Measurements from ENCODE around the gene CAST. TPM values are rescaled to one million over a fixed set of nuclear protein-coding genes. Genes with fewer than 3 reads are reported as not detected.

CAST gene
- total RNA-seq, 2 experiments from 2014 or later, result 165 to 174 TPM

DNA sequence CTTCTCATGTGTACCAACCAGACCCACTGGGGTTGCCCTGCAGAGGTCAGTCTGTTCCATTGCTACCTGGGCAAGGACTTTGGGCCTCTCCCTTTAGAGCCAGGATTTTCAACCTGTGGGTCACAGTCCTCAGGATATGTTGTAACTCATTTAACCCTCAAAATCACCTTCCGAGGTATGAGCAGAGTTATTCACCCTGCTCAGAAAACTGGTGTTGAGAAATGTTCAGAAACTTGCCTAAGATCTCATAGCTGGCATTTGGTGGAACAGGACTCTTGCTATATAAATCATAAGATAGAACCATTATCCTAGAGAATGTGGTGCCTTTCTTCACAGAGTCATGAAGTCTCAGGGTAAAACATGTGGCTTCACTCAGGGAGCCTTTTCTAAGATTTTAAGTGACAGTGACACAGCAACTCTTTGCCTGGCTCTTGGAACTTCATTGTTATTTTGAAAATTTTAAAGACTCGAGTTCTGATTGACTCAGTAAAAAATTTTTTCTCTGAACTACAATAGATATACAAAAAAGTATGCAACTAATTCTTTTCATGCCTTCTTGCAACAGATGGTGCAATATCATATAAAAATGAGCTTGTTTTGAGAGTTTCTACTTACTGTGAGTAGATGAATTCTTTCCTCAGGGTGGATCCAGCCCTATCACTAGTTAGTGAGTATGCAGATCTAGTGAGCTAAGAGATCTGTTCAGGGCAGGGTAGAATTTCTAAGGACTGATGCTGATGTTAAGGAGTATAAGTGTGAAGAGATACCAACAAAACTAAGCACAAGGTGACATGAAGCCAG is 29.5 kb downstream of the CAST start:
- peaks cover 6% of the 10 kb centered on the region for H3K36me3 Mint-ChIP-seq

DNA sequence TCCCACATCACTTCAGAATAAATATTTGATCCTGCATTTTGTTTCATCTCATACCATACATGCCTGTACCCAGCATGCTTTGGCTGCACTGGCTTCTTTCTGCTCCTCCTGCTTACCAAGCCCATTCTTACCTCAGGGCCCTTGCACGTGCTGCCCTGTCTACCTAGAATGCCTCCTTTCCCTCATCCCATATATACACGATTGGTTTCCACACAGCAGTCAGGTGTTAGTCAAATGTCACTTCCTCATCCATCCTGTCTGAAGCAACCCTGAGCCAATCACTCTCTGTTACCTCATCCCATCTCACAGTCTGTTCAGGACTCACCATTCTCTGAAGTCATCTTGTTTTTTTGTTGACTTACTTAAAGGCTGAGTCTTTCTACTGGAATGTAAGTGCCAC is 30.3 kb downstream of the CAST start:
- POLR2A ChIA-PET, result no interaction called here
- H3K4me3 Mint-ChIP-seq, result no peak overlapping the region
- no peak overlapping the region for H3K27ac Mint-ChIP-seq
- no peaks in the 10 kb centered on the region for H3K27me3 Mint-ChIP-seq
- H3K9me3 Mint-ChIP-seq, result no peaks in the 10 kb centered on the region
- ATAC-seq (ENCODE audit: low read depth) (no peak), DNase-seq (no peak)
- peaks cover 3% of the 10 kb centered on the region for H3K4me1 Mint-ChIP-seq
- peaks cover 10% of the 10 kb centered on the region for H3K36me3 Mint-ChIP-seq

More for the DNA sequence above, 29.5 kb downstream of the CAST start:
- POLR2A ChIA-PET, result no interaction called here
- Mint-ChIP-seq H3K4me1 (peaks cover 8% of the 10 kb centered on the region), H3K4me3 (no peak overlapping the region), H3K9me3 (no peaks in the 10 kb centered on the region), H3K27ac (no peak overlapping the region), H3K27me3 (no peaks in the 10 kb centered on the region)
- ATAC-seq (ENCODE audit: low read depth) (no peak), DNase-seq (no peak)

DNA sequence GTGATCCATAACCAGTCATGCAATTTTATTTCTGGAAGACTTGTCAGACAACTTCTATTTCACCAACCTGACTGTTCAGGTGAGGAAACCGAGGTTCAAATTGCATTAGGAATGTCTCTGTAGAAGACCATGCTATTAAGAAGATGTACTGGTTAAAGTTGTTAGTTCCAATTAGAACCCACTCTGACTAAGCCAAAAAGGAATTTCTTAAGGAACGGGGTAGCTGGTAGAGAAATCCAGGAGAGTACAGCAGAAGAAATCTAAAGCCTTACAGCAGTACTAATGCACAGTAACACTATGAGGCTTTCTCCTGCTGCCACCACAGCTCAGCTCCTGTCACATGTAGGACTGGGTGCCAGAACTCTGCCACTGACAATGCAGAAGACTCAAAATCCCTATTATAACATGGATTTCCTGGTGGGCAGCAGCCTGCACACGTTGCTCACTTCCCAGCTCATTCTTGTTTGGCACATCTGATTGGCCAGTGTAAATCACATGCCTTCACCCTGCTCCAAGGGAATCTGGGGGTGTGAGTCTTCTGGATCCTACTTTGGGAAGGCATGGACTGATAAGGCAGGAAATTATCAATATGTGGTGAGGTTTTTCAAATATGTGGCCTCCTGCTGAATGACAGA is 37.1 kb downstream of the CAST start:
- peaks cover 8% of the 10 kb centered on the region for H3K36me3 Mint-ChIP-seq
- no peak overlapping the region for H3K27ac Mint-ChIP-seq
- no peaks in the 10 kb centered on the region for H3K9me3 Mint-ChIP-seq
- DNase-seq, result no peak
- H3K27me3 Mint-ChIP-seq, result no peaks in the 10 kb centered on the region
- ATAC-seq (ENCODE audit: low read depth), result no peak
- POLR2A ChIA-PET, result no interaction called here
- H3K4me1 Mint-ChIP-seq, result peaks cover 13% of the 10 kb centered on the region
- no peak overlapping the region for H3K4me3 Mint-ChIP-seq

DNA sequence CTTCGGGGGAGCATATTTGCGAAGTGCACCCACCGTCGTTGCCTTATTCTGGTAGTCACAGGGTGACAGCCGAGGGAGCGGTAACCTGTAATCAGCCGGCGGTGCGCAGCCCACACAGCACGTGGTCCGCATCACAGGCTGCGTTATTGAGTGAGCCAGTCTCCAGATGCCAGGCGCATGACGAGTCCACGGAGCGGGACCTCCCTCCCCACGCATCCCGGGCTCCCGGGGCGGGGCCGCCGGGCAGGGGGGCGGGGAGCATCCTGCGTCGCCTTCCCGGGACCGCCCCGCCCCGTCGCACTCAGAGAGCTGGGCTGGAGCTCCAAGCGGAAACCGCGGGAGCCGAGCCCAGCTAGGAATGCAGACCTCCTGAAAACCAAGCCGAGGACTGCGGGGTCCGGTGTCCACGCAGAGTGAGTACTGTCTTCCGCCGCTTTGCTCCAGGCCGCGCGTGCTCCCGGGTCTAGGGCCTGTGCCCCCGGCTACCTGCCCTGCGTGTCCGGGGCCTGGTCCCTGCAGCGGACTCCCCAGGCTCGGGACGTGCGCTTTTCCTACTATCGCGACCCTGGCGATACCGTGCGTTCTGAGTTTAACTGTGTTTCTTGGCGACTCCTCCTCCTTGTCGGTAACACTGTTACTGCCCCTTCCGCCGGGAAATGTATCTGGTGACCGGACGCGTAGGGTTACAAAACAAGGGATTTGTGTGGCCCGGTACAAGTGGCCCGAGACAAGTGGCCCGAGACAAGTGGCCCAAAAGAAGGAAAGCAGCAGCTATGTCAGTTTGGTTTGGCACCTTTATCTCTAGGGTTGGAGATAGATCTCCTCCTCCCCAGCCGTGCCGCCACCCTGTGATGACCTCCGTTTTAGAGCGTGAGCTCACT is 40.6 kb downstream of the CAST start:
- DNase-seq (peak; percentile 72), ATAC-seq (ENCODE audit: low read depth) (peak; percentile 82)
- Mint-ChIP-seq H3K27ac (peak overlapping the region; percentile 91), H3K27me3 (no peaks in the 10 kb centered on the region), H3K4me3 (peak overlapping the region; percentile 93), H3K36me3 (peaks cover 10% of the 10 kb centered on the region), H3K9me3 (no peaks in the 10 kb centered on the region), H3K4me1 (peaks cover 23% of the 10 kb centered on the region)
- POLR2A ChIA-PET, result interaction anchor here (1.0 to 3.5 kb wide), 3 partner anchors 40 to 105 kb away, joined by 3 to 26 read pairs (median 3); partner anchors contain the start of genes CAST and ERAP1

DNA sequence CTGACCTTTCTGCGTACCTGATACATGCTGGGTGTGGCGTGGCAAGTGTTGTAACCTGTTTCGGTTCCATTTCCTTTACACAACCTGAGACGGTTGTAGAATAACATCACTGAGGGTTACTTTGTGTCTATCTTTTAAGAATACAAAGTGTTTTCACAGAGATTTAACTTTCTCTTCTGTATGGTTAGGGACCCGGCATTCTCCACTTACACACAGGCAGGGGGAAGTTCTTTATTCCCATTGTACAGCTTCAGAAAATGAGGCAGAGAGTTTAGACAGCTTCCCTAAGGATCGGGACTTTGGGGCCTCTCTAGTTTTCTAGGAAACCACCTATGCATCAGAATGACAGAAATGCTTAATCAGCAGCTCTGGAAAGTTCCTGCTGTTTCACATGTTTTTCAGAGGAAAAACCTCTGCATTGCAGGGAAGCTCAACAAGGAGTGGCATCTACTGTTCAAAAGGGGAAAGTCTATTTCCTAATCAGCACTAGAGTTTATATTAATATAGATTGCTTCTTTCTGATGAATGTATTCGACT is 41.3 kb downstream of the CAST start:
- H3K27me3 Mint-ChIP-seq, result no peaks in the 10 kb centered on the region
- POLR2A ChIA-PET, result interaction anchor here (1.0 to 3.5 kb wide), 3 partner anchors 41 to 104 kb away, joined by 3 to 26 read pairs (median 3); partner anchors contain the start of genes CAST and ERAP1
- H3K4me3 Mint-ChIP-seq, result peak overlapping the region; percentile 93
- H3K27ac Mint-ChIP-seq, result peak overlapping the region; percentile 91
- H3K9me3 Mint-ChIP-seq, result no peaks in the 10 kb centered on the region
- H3K4me1 Mint-ChIP-seq, result peaks cover 23% of the 10 kb centered on the region
- peak; percentile 77 for ATAC-seq (ENCODE audit: low read depth)
- peaks cover 7% of the 10 kb centered on the region for H3K36me3 Mint-ChIP-seq
- DNase-seq, result no peak

DNA sequence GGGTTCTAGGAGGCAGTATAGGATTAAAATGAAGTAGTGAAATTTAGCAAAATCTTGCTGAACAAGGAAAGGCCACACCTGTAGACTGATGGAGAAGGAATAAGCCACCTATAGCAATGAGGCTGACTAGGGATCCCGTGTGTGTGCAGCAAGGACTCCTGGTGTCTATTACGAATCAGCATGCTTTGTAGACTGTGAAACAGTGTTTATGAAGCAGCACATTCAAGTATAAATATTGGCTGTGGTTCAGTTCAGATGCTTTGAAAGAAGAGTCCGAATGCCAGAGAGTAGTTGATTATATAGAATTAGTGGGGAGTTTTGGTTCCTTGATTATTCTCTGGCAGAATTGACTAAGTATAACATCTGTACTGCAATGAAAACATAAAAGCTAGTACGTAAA is 41.8 kb downstream of the CAST start:
- ATAC-seq (ENCODE audit: low read depth) (no peak), DNase-seq (no peak)
- POLR2A ChIA-PET, result interaction anchor here (1.0 to 3.5 kb wide), 3 partner anchors 42 to 104 kb away, joined by 3 to 26 read pairs (median 3); partner anchors contain the start of genes CAST and ERAP1
- Mint-ChIP-seq H3K27ac (peak overlapping the region; percentile 67), H3K36me3 (peaks cover 10% of the 10 kb centered on the region), H3K4me1 (peaks cover 23% of the 10 kb centered on the region), H3K9me3 (no peaks in the 10 kb centered on the region), H3K27me3 (no peaks in the 10 kb centered on the region), H3K4me3 (peak overlapping the region; percentile 93)

GRCh38 chr5:96706433-96707111 is 44.4 kb downstream of the CAST start:
- Mint-ChIP-seq H3K4me1 (peaks cover 23% of the 10 kb centered on the region), H3K9me3 (no peaks in the 10 kb centered on the region), H3K4me3 (no peak overlapping the region), H3K27ac (no peak overlapping the region), H3K36me3 (peaks cover 14% of the 10 kb centered on the region), H3K27me3 (no peaks in the 10 kb centered on the region)
- no peak for ATAC-seq (ENCODE audit: low read depth)
- DNase-seq, result no peak
- POLR2A ChIA-PET, result no interaction called here

DNA sequence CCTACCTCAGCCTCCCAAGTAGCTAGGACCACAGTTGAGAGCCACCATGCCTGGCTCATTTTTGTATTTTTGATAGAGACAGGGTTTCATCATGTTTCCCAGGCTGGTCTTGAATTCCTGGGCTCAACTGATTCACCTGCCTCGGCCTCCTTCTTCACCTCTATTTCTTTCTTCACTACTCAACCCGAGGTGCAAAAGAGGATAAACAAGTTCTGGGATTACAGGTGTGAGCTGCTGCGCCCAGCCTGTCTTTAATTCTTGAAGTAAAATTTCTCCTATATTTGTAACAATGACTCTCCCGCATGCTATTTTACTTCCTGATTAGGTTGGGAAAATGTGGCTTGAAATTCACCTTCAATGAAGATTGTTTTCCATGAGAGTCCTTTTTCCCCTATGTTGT is 46.4 kb downstream of the CAST start:
- no peak overlapping the region for H3K27ac Mint-ChIP-seq
- no peaks in the 10 kb centered on the region for H3K9me3 Mint-ChIP-seq
- no peaks in the 10 kb centered on the region for H3K27me3 Mint-ChIP-seq
- H3K4me3 Mint-ChIP-seq, result no peak overlapping the region
- DNase-seq, result no peak
- peaks cover 16% of the 10 kb centered on the region for H3K4me1 Mint-ChIP-seq
- POLR2A ChIA-PET, result no interaction called here
- ATAC-seq (ENCODE audit: low read depth), result no peak
- H3K36me3 Mint-ChIP-seq, result peaks cover 24% of the 10 kb centered on the region

DNA sequence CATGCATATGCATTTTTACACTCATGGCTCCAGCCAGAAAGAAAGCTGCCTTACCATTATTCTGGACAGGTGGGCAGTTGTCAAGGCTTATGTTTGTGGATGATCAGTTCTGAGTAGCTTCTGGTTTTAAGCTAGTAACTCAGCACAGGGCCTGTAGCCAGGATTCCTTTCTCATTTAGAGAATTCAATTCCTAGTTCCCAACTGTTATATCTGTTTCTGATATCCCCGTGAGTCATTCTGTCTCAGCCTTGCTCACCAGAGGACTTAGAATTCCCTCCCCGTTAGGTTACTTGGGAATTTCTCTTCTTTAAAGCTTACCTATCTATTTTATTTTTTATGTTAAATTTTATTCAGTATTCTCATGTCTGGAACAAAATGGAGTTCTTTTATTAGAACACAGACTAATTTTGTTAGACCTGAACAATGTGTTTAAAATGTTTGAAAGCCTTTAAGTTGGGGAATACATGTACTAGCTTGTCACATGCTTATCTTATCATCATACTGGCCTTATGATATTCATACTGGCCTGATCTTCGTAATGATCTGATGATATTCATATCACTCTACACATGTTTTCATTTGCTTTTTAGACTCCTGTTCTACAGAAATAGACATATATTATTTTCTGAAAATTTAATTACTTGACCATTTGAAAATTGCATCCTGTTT is 47.1 kb downstream of the CAST start:
- Mint-ChIP-seq H3K4me1 (peaks cover 10% of the 10 kb centered on the region), H3K27ac (no peak overlapping the region), H3K9me3 (no peaks in the 10 kb centered on the region), H3K4me3 (no peak overlapping the region), H3K36me3 (peaks cover 25% of the 10 kb centered on the region), H3K27me3 (no peaks in the 10 kb centered on the region)
- no peak for DNase-seq
- POLR2A ChIA-PET, result no interaction called here
- no peak for ATAC-seq (ENCODE audit: low read depth)

- peaks cover 15% of the 10 kb centered on the region for H3K4me1 Mint-ChIP-seq
- H3K27ac Mint-ChIP-seq, result no peak overlapping the region
- DNase-seq (no peak), ATAC-seq (ENCODE audit: low read depth) (no peak)
- H3K36me3 Mint-ChIP-seq, result peaks cover 27% of the 10 kb centered on the region
- POLR2A ChIA-PET, result no interaction called here
- H3K4me3 Mint-ChIP-seq, result no peak overlapping the region
- H3K27me3 Mint-ChIP-seq, result no peaks in the 10 kb centered on the region
- H3K9me3 Mint-ChIP-seq, result no peaks in the 10 kb centered on the region
These were observed 50.0 kb downstream of the CAST start for GRCh38 chr5:96712100-96712746.

GRCh38 chr5:96714450-96714849 is 52.3 kb downstream of the CAST start:
- H3K4me1 Mint-ChIP-seq, result peaks cover 20% of the 10 kb centered on the region
- POLR2A ChIA-PET, result interaction anchor here (1.6 kb wide), 1 partner anchor 52 kb away, joined by 5 read pairs; no protein-coding TSS in a partner anchor
- H3K4me3 Mint-ChIP-seq, result no peak overlapping the region
- DNase-seq (no peak), ATAC-seq (ENCODE audit: low read depth) (no peak)
- H3K27ac Mint-ChIP-seq, result no peak overlapping the region
- H3K36me3 Mint-ChIP-seq, result peaks cover 30% of the 10 kb centered on the region
- H3K9me3 Mint-ChIP-seq, result no peaks in the 10 kb centered on the region
- no peaks in the 10 kb centered on the region for H3K27me3 Mint-ChIP-seq

All from activated naive CD8-positive, alpha-beta T cell treated with anti-CD3 and anti-CD28 coated beads, Interleukin-2, amount 10 ng/mL, durations not matched to agents 7 days and 5 days (primary cell).